HPDE6-E6E7 (cell line): ENCODE data around the gene AMY1A.
"Not testable (repeated sequence)": the region's sequence is repeated elsewhere in the genome, so short reads cannot be mapped to it uniquely, and the experiment has no call there.

Experiments used
- DNase-seq: peaks from one replicate; pipeline ENCODE4 v3.0.0; 2011; ENCODE audit warnings: missing footprints; ENCODE audit errors: extremely low spot score

Gene AMY1A

DNA sequence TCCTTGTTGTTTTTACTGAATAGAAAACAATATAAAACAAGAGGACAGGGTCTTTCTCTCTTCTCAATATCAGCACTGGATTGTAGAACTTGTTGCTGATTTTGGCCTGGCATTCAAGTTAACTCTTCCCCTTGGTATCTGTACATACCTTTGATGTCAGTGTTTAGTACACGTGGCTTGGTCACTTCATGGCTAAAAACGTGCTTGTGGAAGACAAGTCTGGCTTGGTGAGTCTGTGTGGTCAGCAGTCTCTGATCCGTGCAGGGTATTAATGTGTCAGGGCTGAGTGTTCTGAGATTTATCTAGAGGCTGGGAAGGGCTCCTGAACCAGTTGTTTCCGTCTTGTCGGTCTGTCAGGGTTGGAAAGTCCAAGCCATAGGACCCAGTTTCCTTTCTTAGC is at the start of gene AMY1A:
TSS of gene AMY1A (plus strand) at position 301 of the 400 bp plus-strand sequence. CDS start 571 bp downstream, outside the sequence.
- not testable (repeated sequence) for DNase-seq

DNA sequence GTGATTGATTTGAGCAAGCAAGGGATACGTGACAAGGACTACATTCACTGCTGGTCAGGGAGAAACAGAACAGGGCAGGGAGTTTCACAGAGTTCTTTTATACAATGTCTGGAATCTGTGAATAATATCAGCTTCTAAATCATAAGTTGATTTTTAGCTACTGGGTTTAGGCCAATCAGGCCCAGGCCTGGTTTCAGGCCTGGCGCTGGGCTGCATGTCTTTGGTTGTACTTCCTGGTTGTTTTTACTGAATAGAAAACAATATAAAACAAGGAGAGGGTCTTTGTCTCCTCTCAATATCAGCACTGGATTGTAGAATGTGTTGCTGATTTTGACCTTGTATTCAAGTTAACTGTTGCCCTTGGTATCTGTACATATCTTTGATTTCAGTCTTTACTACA is 39.2 kb upstream of the AMY1A start:
- DNase-seq: no peak

DNA sequence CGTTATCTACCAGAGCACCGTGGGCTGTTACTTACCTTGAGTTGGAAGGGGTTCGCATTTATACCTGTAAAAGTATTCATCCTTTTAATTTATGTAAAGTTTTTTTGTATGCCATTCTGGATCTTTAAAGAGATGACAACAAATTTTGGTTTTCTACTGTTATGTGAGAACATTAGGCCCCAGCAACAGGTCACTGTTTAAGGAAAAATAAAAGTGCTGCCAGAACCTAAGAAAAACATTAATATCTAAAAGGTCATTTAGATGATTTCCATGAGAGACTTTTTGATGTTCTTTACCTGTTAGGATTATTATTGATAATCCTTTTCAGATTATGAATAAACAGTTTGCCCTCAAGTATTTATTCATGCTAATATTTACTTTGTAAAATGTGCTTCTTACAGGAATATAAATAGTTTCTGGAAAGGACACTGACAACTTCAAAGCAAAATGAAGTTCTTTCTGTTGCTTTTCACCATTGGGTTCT is 38.5 kb upstream of the AMY1A start, which contains the start of gene AMY2A:
TSS of gene AMY2A (plus strand) at position 434 of the 484 bp plus-strand sequence. CDS start at position 448, 14 bp downstream.
- DNase-seq: not testable (repeated sequence)

DNA sequence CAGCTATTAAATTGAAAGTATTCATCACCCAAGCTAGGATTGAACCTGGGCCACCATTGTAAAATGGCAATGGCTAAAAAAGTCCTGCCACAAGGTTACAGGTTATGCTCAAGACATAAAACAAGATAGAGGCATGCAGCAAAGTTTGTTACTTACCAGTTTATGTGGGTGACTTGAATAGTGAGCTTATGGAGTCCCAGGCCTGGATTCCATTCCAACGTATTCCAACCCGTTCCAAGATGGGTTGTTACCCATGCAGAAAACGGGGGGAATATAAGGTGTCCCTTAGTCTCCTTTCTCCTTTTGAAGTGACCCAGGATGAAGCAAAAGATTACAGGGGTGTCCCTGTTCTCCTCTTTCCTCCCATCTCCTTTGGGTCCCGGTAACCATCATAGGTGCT is 28.1 kb upstream of the AMY1A start:
- not testable (repeated sequence) for DNase-seq

DNA sequence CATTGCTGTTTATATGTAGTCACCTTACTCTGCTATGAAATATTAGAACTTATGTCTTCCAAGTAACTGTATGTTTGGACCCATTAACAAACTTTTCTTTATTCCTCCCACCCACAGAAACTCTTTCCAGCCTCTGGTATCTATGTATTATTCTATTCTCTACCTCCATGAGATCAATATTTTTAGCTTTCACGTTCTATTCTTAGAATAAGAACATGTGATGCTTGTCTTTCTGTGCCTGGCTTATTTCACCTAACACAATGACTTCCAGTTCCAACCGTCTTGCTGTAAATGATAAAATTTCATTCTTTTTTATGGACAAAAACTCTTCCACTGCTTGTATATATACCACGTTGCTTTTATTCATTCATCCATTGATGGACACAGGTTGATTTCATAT is 14.4 kb upstream of the AMY1A start:
- not testable (repeated sequence) for DNase-seq

DNA sequence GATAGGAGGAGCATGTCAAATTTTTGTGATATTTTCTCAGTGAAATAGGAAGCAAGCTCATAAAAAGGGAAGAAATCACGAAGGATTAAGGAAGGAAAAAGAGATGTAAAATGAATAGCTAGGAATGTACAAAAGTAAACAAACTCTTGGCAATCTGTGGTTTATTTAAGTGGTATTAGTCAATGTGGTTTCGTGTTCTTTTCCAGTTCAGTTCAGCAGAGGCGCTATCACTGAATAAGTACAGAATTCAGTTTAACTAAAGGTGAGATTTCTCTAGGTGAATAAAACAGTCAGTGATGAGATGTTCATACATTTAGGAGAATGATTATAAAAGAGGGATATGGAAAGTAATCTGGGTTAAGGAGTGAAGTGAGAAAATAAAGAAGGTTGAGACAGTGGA is 11.7 kb upstream of the AMY1A start:
- not testable (repeated sequence) for DNase-seq

DNA sequence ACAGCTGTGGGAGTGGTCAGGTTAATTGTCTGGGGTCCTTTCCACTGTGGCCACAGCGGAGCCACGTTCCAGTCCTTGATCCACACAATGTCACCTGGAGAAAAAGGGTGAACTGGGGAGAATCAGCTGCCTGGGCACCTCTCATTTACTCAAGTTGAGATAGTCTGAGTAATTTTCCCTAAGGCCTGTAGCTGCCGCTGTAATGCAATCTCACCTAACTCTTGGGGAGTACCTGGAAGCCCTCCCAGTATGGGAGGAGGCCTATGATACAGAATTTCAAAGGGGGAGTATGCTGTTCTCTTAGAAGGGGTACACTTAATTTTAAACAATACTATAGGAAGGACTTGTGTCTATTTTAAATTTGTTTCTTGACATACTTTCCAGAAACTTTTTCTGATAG is 5.3 kb upstream of the AMY1A start:
- DNase-seq: not testable (repeated sequence)

DNA sequence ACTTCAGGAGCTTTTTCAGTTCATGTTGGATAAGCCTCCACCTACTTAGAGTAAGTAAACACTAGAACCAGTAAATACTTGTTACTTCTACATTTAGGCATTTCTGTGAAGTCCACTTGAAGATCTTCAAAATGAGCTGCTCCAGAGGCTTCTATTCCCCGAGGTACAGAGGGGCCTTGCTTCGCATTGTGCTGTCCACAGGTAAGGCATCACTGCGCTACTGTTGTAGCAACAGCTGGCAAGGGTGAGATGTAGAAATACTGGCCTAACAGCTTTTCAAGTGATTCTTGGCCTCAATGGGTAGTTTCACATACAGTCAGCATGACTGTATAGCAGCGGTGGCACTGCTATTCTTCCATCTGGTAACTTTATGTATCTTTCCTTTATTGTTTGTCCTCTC is 4.7 kb upstream of the AMY1A start:
- not testable (repeated sequence) for DNase-seq

DNA sequence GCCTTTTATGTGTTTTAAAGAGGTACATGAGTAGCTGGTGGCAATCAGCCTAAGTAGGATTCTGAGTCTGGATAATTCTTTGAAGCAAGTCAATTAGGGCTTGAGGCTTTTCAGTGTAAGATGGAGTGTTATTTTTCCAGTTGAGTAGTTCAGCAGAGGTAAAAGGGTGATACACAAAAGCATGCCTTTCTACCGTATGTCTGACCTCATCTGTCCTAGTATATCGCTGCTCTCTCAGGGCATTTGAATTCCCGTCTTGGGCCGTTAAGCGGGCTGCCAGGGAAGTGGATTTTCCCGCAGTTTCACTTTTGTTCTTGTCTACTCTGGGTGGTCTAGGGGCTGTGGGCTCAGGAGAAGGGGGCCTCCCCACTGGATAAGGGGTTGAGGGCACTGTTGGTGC is 1.4 kb upstream of the AMY1A start:
- not testable (repeated sequence) for DNase-seq

DNA sequence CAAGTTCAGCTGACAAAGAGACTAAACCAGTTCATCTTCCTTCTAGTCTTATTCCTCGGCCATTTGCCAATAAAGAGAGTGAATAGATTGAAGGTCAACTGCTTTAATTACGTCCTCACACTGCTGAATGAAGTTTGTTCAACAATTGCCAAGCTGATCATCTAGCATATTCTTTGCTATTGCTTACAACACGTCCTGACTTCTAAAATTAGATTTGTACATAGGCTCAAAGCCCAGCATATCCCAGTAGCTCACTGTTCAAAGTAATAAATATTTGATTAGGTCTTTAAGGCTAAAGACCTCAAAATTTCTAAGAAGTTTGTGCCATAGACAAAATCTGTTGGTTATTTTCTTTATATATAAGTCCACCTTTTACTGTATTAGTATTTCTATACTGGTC is 20.8 kb downstream of the AMY1A start:
- DNase-seq: not testable (repeated sequence)

DNA sequence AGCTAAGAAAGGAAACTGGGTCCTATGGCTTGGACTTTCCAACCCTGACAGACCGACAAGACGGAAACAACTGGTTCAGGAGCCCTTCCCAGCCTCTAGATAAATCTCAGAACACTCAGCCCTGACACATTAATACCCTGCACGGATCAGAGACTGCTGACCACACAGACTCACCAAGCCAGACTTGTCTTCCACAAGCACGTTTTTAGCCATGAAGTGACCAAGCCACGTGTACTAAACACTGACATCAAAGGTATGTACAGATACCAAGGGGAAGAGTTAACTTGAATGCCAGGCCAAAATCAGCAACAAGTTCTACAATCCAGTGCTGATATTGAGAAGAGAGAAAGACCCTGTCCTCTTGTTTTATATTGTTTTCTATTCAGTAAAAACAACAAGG is 40.5 kb downstream of the AMY1A start, which contains the start of gene AMY1B:
TSS of gene AMY1B (minus strand) at position 101 of the 400 bp plus-strand sequence. CDS start 571 bp downstream, outside the sequence.
- not testable (repeated sequence) for DNase-seq

DNA sequence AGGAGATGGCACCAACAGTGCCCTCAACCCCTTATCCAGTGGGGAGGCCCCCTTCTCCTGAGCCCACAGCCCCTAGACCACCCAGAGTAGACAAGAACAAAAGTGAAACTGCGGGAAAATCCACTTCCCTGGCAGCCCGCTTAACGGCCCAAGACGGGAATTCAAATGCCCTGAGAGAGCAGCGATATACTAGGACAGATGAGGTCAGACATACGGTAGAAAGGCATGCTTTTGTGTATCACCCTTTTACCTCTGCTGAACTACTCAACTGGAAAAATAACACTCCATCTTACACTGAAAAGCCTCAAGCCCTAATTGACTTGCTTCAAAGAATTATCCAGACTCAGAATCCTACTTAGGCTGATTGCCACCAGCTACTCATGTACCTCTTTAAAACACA is 41.9 kb downstream of the AMY1A start:
- not testable (repeated sequence) for DNase-seq

DNA sequence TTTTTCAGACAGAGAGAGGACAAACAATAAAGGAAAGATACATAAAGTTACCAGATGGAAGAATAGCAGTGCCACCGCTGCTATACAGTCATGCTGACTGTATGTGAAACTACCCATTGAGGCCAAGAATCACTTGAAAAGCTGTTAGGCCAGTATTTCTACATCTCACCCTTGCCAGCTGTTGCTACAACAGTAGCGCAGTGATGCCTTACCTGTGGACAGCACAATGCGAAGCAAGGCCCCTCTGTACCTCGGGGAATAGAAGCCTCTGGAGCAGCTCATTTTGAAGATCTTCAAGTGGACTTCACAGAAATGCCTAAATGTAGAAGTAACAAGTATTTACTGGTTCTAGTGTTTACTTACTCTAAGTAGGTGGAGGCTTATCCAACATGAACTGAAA is 45.1 kb downstream of the AMY1A start:
- not testable (repeated sequence) for DNase-seq

DNA sequence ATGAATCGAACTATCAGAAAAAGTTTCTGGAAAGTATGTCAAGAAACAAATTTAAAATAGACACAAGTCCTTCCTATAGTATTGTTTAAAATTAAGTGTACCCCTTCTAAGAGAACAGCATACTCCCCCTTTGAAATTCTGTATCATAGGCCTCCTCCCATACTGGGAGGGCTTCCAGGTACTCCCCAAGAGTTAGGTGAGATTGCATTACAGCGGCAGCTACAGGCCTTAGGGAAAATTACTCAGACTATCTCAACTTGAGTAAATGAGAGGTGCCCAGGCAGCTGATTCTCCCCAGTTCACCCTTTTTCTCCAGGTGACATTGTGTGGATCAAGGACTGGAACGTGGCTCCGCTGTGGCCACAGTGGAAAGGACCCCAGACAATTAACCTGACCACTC is 45.7 kb downstream of the AMY1A start:
- DNase-seq: not testable (repeated sequence)

DNA sequence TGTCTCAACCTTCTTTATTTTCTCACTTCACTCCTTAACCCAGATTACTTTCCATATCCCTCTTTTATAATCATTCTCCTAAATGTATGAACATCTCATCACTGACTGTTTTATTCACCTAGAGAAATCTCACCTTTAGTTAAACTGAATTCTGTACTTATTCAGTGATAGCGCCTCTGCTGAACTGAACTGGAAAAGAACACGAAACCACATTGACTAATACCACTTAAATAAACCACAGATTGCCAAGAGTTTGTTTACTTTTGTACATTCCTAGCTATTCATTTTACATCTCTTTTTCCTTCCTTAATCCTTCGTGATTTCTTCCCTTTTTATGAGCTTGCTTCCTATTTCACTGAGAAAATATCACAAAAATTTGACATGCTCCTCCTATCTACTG is 52.1 kb downstream of the AMY1A start:
- not testable (repeated sequence) for DNase-seq

DNA sequence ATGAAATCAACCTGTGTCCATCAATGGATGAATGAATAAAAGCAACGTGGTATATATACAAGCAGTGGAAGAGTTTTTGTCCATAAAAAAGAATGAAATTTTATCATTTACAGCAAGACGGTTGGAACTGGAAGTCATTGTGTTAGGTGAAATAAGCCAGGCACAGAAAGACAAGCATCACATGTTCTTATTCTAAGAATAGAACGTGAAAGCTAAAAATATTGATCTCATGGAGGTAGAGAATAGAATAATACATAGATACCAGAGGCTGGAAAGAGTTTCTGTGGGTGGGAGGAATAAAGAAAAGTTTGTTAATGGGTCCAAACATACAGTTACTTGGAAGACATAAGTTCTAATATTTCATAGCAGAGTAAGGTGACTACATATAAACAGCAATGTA is 54.8 kb downstream of the AMY1A start:
- not testable (repeated sequence) for DNase-seq
